GM21786 (cell line): ENCODE results near the gene DPT.
"Not testable (repeated sequence)": the region's sequence is repeated elsewhere in the genome, so short reads cannot be mapped to it uniquely, and the experiment has no call there.

Experiments used
- ATAC-seq: cut with Tn5 transposase; IDR thresholded peaks from one replicate; pipeline ENCODE4 v1.9.1; 2021; ENCODE audit not compliant: unreplicated experiment

Gene DPT

DNA sequence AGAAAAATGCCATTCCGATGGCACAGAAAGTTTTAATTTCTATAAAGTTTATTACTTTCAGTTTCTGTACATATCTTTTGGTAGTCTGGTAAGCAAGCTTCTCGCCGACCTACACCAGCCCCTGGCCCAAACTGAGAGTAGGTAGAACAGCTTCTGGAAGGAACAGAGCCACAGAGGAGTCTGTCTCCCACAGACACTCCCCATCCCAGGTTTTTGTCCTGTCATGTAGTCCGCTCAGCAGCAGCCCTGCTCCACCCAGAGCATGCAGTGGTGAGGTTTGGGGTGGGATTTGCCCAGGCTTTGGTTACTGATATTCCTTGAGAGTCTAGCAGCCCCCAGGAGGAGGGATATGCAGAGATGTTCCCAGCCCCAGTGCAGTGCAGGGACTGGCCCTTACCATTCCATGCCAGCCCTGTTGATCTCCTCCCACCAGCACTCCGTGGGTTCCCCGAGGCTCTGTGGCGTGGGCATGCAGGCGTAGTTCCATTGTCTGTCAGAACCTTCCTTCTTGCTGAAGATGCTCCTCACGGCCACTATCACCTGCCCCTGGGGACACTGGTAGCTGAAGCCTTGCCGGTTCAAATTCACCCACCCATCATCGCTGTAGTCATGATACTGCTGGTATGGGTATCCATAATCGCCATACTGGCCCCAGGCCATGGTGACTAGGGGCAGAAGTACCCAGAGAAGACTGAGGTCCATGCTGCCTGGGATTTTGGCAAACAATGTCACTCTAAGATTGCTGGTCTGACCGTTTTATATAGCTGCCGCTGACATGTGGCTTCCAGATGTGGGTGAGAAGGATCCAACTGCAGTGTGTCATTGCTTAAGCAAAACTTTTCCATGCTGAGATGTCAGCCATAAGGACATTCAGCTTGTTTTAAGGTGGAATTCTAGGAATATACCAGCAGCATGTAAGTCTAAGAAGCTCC, at the start of gene DPT:
TSS of gene DPT (minus strand) at position 734 of the 932 bp plus-strand sequence. CDS start at position 702, 32 bp downstream.
- ATAC-seq, result no peak

- no peak for ATAC-seq
Measured at GRCh38 chr1:168775366-168775765, 46.4 kb upstream of the DPT start.

DNA sequence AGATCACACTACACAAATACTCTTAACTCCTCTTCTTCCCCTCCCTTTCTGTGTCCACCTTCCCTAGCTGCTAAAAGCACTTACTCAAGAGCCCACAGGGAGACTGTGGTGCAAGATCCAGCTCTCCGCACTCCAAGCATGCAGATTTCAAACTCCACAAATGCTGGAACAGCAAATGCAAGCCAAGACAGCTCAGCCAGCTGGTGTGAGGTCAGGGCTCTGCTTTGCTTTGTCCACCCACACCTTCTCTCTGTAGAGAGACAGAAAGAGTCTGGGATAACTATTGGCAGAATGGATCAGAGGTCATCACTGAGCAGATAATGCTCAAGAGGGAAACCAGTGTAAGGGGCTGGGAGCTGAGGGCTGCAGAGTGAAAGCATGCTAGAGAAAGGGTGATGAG, 45.2 kb upstream of the DPT start:
- ATAC-seq, result no peak

- ATAC-seq, result no peak
Measured at GRCh38 chr1:168772428-168773060, 43.5 kb upstream of the DPT start.

GRCh38 chr1:168771104-168771630, 42.2 kb upstream of the DPT start:
- no peak for ATAC-seq

DNA sequence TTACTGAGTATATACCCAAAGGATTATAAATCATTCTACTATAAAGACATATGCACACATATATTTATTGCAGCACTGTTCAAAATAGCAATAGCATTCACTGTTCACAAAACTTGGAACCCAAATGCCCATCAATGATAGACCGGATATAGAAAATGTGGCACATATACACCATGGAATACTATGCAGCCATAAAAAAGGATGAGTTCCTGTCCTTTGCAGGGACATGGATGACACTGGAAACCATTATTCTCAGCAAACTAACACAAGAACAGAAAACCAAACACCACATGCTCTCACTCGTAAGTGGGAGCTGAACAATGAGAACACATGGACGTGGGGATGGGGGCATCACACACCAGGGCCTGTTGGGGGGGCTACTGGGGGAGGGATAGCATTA, 40.9 kb upstream of the DPT start:
- not testable (repeated sequence) for ATAC-seq

DNA sequence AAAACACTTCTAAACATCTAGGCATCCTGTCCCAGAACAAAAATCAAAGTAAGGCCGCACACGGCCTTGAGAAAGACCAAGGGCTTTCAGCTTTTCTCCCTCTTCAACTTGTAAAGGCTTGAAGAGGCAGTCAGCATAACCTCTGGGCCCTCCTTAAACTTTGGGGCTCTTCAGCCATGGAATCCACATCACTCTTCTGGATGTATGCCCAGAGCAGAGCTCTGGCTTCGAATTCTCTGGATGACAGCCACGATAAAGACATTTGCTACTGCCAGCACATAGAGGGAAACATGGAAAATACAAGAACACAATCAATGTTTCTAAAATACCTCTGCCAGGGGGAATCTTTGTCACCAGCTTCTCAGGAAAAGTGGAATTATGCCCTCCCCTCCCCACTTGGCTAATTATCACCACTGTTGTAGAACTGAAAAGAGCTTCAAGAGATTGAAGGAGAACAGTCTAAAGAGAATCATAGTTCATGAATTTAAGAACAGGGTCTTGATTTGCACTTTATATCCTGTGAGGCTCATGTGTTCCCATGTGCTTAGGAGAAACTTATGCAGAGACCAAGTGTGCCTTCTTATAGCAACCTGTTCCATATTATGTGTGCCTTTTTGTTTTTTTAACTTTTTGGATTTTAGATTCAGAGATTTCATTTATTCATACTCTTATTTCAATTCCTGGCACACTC, 39.0 kb upstream of the DPT start:
- no peak for ATAC-seq

DNA sequence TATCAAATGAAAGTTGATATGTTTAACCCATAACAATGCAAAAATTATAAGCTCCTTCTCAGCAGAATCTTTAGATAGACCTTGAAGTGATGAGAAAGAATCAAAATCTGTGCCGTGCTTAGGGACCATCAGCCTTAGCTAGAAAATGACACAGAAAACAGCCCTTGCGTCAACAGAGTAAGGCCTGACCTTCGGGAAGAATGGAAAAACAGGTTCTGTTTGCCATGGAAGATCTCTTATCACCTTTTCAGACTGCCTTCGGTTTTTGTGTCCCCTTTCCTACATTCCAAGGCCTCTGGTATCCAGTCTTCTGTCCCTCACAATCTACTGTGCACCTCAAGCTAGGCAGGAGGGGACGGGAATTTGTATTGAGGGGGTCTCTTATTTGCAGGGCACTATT, 37.6 kb upstream of the DPT start:
- no peak for ATAC-seq

DNA sequence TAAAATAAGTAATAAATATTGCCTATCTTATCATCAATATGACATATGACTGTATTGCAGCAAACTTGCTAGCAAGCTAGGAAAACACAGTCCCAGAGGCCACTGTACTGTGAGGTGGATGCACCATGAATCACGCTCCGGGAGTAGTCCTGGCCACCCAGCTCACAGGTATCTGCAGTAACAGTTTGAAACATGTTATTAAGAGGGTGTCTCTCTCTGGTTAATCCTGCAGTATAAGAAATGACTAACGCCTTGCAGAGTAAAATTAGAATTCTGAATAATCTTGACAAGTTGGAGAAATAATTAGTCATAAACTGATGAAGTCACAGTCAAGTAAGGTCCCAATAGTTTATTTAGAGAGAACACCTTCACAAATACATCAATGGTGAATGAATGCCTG, 34.0 kb upstream of the DPT start:
- no peak for ATAC-seq

DNA sequence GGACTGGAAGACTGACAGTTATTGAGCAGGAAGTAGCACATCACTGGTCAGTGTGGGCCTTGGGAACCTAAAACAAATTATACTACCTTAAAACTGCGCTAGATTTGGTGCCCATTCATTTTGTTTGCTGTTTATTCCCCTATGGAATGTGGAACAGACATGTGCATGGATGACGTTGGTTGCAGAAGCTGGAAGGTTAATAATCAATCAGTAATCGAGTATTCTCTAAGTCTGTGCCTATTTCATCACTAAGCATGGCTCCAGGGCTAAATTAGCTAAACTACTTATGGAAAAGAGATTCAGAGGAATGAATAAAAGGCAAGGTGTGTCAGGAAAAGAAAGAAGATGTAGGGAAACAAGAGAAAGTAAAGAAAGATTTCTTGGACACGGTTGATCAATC, 33.5 kb upstream of the DPT start:
- no peak for ATAC-seq

DNA sequence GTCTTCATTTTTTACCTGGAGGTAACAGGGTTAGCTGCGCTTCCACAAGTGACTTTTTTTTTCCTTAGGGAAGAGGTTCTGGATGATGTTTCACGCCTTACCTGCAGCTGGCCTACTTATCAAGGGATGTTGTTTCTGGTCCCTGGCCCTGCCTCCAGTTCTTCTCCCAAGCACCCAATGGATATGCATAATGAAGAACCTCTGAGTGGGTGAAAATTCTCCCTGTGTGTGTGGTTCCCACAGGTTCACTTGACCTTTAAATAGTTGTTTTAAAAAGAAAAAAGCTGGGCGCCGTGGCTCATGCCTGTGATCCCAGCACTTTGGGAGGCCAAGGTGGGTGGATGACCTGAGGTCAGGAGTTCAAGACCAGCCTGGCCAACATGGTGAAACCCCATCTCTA, 31.8 kb upstream of the DPT start:
- no peak for ATAC-seq

DNA sequence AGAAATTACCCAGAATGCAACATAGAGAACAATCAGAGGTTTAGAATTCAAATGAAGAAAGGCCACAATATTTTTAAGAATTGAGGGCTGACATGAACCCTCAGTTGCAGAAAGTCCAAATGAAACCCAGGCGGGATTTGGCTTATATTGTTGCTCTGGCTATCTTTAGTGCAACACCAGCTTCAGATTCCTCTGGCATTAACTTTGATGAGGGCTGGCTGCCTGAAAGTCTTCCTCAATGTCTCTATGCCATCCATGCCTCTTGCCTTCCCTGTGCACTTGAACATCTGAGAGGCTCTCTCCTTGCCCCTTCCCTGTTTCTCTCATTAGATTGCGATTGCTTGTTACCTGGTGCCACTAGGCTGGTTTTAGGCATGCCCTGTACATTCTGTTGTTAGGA, 31.2 kb upstream of the DPT start:
- ATAC-seq, result no peak

- ATAC-seq, result no peak
Measured at GRCh38 chr1:168759077-168759476, 30.1 kb upstream of the DPT start.

- no peak for ATAC-seq
Measured at GRCh38 chr1:168758503-168758902, 29.5 kb upstream of the DPT start.

- no peak for ATAC-seq
Measured at GRCh38 chr1:168755800-168756418, 26.9 kb upstream of the DPT start.

DNA sequence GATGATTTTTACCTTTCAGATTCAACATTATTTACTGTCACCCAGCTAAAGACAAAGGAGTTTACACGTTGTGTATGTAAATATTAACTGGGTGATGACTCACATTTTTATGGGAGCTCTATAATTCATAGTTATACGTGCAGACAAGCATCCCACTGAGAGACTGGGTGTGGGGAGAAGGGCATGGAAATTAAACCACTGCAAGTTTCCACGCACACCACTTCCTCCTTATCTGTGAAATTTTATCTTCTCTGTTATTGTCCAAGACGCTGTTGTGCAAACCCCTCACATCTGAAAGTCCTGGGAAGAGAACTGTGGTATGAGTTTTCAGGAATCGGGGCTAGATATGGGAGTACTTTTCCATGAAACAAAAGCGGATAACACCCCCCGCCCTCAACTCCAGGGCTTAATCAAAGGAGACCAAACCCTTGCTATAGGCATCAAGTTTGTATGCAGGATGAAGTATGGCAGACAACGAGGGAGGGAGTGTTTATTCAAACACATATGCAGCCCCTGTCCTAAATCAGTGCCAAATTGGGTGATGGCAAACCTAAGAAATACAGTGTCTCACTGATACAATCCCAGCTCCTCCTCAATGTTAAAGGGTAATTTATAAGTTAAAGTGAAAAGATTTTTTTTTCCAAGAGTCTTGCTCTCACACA, 23.3 kb upstream of the DPT start:
- no peak for ATAC-seq

DNA sequence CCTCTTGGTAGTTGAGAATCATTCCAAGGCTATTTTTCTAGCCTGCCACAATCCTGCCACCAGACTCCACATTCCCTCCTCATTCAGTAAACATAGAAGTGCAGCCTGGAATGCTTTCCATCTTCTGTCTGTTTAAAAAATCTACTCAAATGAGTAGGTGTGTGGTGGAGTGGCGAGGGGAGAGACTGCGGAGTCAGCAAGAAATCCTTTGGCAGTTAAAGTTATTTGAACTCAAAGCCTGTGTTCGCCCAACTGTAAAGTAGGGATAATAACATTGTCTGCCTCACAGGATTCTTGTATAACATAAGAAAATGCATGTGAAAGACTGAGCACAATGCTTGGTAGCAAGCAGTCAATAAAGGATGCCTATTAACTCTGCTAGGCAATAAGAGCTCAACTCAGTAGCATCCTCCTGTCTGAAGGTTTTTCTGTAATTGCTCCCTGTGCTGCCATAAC, 22.2 kb upstream of the DPT start:
- ATAC-seq, result no peak

- no peak for ATAC-seq
Measured at GRCh38 chr1:168742994-168743650, 14.1 kb upstream of the DPT start.

DNA sequence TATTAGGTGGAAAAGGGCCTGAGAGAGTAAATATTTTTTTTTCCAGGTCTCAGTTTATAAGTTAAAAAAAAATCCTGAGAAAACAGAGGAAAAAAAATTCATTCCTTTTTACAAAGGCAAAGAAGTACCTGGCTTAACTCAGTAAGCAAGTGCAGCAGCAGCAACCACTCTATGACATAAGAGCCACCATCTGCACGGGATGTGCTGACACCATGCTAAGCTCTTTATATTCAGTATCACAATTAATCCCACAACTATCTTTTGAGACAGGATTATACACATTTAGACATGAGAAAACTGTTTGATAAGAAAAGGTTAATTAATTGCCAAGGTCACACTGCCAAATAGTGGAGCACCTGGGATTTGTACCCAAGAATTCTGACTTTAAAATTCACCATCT, 13.4 kb upstream of the DPT start:
- ATAC-seq, result no peak

DNA sequence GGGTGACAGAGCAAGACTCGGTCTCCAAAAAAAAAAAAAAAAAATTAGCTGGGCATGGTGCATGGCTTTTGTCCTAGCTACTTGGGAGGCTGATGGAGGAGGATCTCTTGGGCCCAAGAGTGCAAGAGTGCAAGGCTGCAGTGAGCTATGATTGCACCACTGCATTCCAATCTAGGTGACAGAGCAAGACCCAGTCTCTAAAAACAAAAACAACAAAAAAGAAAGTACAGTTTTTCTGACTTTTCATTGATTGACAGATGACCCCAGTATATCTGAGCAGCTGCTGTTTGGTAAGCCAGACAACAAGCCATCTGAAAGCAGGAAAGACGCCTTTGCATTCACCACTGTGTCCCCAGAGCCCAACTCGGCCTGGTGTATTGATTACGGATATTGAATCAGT, 10.9 kb upstream of the DPT start:
- no peak for ATAC-seq
